Uterus (tissue), 4 donors: ENCODE measurements around the gene GRID2. TPM values are rescaled to one million over a fixed set of nuclear protein-coding genes. Genes with fewer than 3 reads are reported as not detected.

ENCODE experiments used
- DNase-seq, 2 donors: peaks; one replicate each; pipeline ENCODE4 v3.0.0-alpha.2; 2019 to 2020
- H3K27ac ChIP-seq, 2 donors: fragments of 200-600 bp; sonication (generic); 1 replicate in 1 of 2; 2 replicates in 1 of 2; pipeline ENCODE4 v1.5.1; 2016 to 2018
- H3K27me3 ChIP-seq, 2 donors: fragments of 200-600 bp; sonication (generic); one replicate each; pipeline ENCODE4 v1.5.1; 2018 to 2019; ENCODE audit warnings: control low read depth in 1 of 2
- H3K36me3 ChIP-seq, 2 donors: fragments of 200-600 bp; sonication (generic); one replicate each; pipeline ENCODE4 v1.5.1; 2019; ENCODE audit warnings: control low read depth in 1 of 2
- H3K4me1 ChIP-seq, 2 donors: fragments of 200-600 bp; sonication (generic); one replicate each; pipeline ENCODE4 v1.5.1; 2018 to 2019; ENCODE audit warnings: control low read depth in 1 of 2
- H3K4me3 ChIP-seq, 2 donors: fragments of 200-600 bp; sonication (generic); 1 replicate in 1 of 2; 2 replicates in 1 of 2; pipeline ENCODE4 v1.5.1; 2018 to 2019; ENCODE audit warnings: mild to moderate bottlenecking in 1 of 2
- H3K9me3 ChIP-seq, 2 donors: fragments of 200-600 bp; sonication (generic); one replicate each; pipeline ENCODE4 v1.5.1; 2019; ENCODE audit warnings: control low read depth in 1 of 2
- POLR2A ChIP-seq, 2 donors: fragments of 450-650 bp; IDR thresholded peaks; one replicate each; pipeline ENCODE4 v1.6.1; 2016; ENCODE audit warnings: antibody characterized with exemption in 2 of 2, mild to moderate bottlenecking in 1 of 2, moderate library complexity in 1 of 2
- intact Hi-C: fragments of 100-400 bp; cut with DNase I; formaldehyde crosslinking; loops from one replicate; pipeline ENCODE4 v1.15.1; 2023; ENCODE audit warnings: low total_unique reads
- total RNA-seq, 4 donors: library from RNA; depleted of rRNA in 3 of 4; stranded (reverse); fragments of >200 nt in 3 of 4; gene quantifications; one replicate each; pipeline versions ENCODE4 v1.1.0 to v1.2.4, GENCODE V29; 2014 to 2023
- TF ChIP-seq, protein P1 (sequence below), 4 experiments: fragments of 200-600 bp in 2 of 4; fragments of 450-650 bp in 2 of 4; sonication (generic) in 2 of 4; IDR thresholded peaks; one replicate each; pipeline ENCODE4 v1.5.1; 2016 to 2019; ENCODE audit warnings: antibody characterized with exemption in 4 of 4, mild to moderate bottlenecking in 2 of 4, moderate library complexity in 1 of 4
- donor health status: DM: yes; HTN: yes; CAD: no.

The GRID2 gene
- total RNA-seq, 4 donors from 2014 or later = 0.27 to 33.3 (median 0.59) TPM; not detected in 1

DNA sequence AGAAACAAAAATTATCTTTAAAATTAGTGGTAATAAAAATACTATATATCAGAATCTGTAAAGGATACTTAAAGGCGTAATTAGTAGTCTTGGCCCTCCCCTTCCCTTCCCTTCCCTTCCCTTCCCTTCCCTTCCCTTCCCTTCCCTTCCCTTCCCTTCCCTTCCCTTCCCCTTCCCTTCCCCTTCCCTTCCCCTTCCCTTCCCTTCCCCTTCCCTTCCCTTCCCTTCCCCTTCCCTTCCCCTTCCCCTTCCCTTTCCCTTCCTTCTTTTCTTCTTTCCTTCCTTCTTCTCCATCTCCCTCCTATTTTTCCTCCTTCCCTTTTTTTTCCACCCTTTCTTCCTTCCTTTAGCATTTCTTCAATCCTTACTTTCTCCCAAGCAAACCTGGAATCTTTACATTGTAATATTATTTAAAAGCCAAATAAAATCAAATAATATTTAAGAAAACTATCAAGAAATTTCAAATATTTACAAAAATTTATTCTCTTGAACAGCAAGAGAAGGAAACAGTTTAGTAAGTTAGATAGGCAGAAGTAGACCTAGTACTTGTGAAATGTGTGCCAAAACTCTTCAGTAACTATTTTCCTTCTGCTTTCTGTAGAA, 1145.0 kb downstream of the GRID2 start:
- intact Hi-C loops = no loop called here
- no peak overlapping the region for H3K27ac ChIP-seq
- H3K36me3 ChIP-seq = no peaks in the 10 kb centered on the region
- no peaks in the 10 kb centered on the region for H3K9me3 ChIP-seq
- no peak for DNase-seq
- TF ChIP-seq POLR2A (IDR thresholded peaks at IDR 0.05) = no peak
- TF ChIP-seq, protein P1, sequence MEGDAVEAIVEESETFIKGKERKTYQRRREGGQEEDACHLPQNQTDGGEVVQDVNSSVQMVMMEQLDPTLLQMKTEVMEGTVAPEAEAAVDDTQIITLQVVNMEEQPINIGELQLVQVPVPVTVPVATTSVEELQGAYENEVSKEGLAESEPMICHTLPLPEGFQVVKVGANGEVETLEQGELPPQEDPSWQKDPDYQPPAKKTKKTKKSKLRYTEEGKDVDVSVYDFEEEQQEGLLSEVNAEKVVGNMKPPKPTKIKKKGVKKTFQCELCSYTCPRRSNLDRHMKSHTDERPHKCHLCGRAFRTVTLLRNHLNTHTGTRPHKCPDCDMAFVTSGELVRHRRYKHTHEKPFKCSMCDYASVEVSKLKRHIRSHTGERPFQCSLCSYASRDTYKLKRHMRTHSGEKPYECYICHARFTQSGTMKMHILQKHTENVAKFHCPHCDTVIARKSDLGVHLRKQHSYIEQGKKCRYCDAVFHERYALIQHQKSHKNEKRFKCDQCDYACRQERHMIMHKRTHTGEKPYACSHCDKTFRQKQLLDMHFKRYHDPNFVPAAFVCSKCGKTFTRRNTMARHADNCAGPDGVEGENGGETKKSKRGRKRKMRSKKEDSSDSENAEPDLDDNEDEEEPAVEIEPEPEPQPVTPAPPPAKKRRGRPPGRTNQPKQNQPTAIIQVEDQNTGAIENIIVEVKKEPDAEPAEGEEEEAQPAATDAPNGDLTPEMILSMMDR (IDR thresholded peaks at IDR 0.05) = no peak
- H3K4me1 ChIP-seq = no peaks in the 10 kb centered on the region
- no peaks in the 10 kb centered on the region for H3K27me3 ChIP-seq
- no peak overlapping the region for H3K4me3 ChIP-seq

GRCh38 chr4:93451954-93452353, 1148.2 kb downstream of the GRID2 start:
- TF ChIP-seq POLR2A (IDR thresholded peaks at IDR 0.05) = no peak
- TF ChIP-seq, protein P1 (IDR thresholded peaks at IDR 0.05) = no peak
- H3K27ac ChIP-seq = no peak overlapping the region
- no peak for DNase-seq
- no peaks in the 10 kb centered on the region for H3K9me3 ChIP-seq
- H3K4me3 ChIP-seq = no peak overlapping the region
- no peaks in the 10 kb centered on the region for H3K4me1 ChIP-seq
- no peaks in the 10 kb centered on the region for H3K36me3 ChIP-seq
- H3K27me3 ChIP-seq = no peaks in the 10 kb centered on the region
- intact Hi-C loops = no loop called here

DNA sequence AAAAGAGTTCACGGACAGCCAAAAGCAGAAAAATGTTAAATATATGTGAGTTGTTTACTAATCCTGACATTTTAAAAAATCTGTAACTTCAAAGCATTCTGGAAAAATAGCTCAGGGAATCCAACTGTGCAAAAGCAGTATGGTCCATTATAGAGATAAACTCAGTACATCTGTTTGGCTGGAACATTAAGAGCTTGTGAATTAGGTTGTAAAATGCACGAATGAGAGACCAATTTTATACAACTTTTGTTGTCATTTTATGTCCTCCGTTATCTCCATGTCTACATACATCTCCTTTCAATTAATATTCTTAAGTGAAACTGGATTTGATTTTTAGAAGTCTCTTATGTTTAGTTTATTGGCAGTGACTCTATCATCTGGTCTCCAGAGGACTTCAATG, 1157.8 kb downstream of the GRID2 start:
- TF ChIP-seq POLR2A (IDR thresholded peaks at IDR 0.05) = no peak
- TF ChIP-seq, protein P1 (IDR thresholded peaks at IDR 0.05) = no peak
- intact Hi-C loops = no loop called here

GRCh38 chr4:93466446-93466845, 1162.7 kb downstream of the GRID2 start:
- TF ChIP-seq, protein P1 (IDR thresholded peaks at IDR 0.05) = no peak
- no peak for TF ChIP-seq POLR2A (IDR thresholded peaks at IDR 0.05)
- Histone ChIP-seq H3K4me1 (no peaks in the 10 kb centered on the region), H3K27me3 (no peaks in the 10 kb centered on the region), H3K27ac (no peak overlapping the region), H3K36me3 (no peaks in the 10 kb centered on the region), H3K4me3 (no peak overlapping the region), H3K9me3 (no peaks in the 10 kb centered on the region)
- intact Hi-C loops = no loop called here
- no peak for DNase-seq

More for the DNA sequence above, 1157.8 kb downstream of the GRID2 start:
- H3K27ac ChIP-seq = no peak overlapping the region
- no peak for DNase-seq
- no peaks in the 10 kb centered on the region for H3K4me1 ChIP-seq
- no peaks in the 10 kb centered on the region for H3K9me3 ChIP-seq
- H3K27me3 ChIP-seq = no peaks in the 10 kb centered on the region
- H3K4me3 ChIP-seq = no peak overlapping the region
- H3K36me3 ChIP-seq = no peaks in the 10 kb centered on the region

DNA sequence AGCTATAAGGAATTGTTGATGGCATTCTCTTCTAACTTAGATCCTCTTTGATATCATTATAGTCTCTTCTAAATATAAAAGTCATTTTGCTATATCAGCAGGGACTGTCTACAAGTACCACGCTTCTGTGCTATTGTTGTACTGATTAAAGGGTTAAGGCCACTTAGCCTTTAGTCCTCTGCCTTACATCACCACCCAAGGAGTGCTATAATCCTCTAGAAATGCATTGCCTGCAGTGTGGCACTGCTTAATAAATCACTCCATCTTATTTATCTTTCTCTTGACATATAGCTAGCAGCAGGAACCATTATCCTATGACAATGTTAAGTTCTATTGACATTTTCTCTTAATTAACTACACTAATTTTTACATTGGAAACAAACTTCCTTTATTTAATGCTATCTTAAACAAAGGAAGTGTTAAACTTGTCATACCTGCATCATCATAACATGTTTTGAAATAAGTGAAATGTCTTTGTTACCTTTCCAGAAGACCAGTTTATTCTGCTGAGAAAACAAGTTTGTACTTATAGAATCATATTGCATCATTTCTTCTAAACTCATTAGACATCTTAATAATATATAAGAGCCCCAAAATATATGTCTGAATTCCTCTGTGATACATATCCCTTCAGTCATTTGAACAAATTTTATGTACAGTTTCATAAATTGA, 1163.9 kb downstream of the GRID2 start:
- no peak for DNase-seq
- Histone ChIP-seq H3K4me3 (no peak overlapping the region), H3K9me3 (no peaks in the 10 kb centered on the region), H3K4me1 (no peaks in the 10 kb centered on the region), H3K36me3 (no peaks in the 10 kb centered on the region), H3K27me3 (no peaks in the 10 kb centered on the region), H3K27ac (no peak overlapping the region)
- TF ChIP-seq POLR2A (IDR thresholded peaks at IDR 0.05) = no peak
- TF ChIP-seq, protein P1 (IDR thresholded peaks at IDR 0.05) = no peak
- intact Hi-C loops = no loop called here
